WTC11 (cell line): ENCODE results near the gene NEURL1B. TPM values are rescaled to one million over a fixed set of nuclear protein-coding genes. Genes with fewer than 3 reads are reported as not detected.

Experiments used
- ATAC-seq: fragments of 200-7000 bp; cut with Tn5 transposase; 2 replicates; pipeline ENCODE4 v1.10.0; 2021; ENCODE audit warnings: mild to moderate bottlenecking, moderate library complexity
- CTCF ChIA-PET: fragments of 300-600 bp; sonication (Branson Sonifier 250); formaldehyde crosslinking; loops from one replicate; lab custom pipeline; 2021; ENCODE audit warnings: antibody characterized with exemption; lab: Charles Lee
- POLR2A ChIA-PET: fragments of 350-600 bp; sonication (Branson Sonifier 250); formaldehyde crosslinking; loops from one replicate; lab custom pipeline; 2021; ENCODE audit warnings: antibody characterized with exemption; lab: Charles Lee
- DNase-seq: peaks from one replicate; pipeline ENCODE4 v3.0.0; 2021; ENCODE audit warnings: low spot score
- H3K27ac Mint-ChIP-seq: 2 replicates; pipeline ENCODE4 v1.8.0; 2021; ENCODE audit warnings: mixed read lengths
- H3K27me3 Mint-ChIP-seq: 2 replicates; pipeline ENCODE4 v1.8.0; 2021; ENCODE audit warnings: low read depth, mild to moderate bottlenecking, moderate library complexity, mixed read lengths
- H3K36me3 Mint-ChIP-seq: 2 replicates; pipeline ENCODE4 v1.8.0; 2021; ENCODE audit warnings: mixed read lengths
- H3K4me1 Mint-ChIP-seq: 2 replicates; pipeline ENCODE4 v1.8.0; 2022; ENCODE audit warnings: mixed read lengths
- H3K4me3 Mint-ChIP-seq: 2 replicates; pipeline ENCODE4 v1.8.0; 2021; ENCODE audit warnings: mild to moderate bottlenecking, moderate library complexity, mixed read lengths
- H3K9me3 Mint-ChIP-seq: 2 replicates; pipeline ENCODE4 v1.8.0; 2021; ENCODE audit warnings: mixed read lengths
- CREB1 ChIP-seq: sonication (generic); formaldehyde crosslinking; IDR thresholded peaks from 2 replicates; pipeline ENCODE4 v1.8.0; 2023; ENCODE audit warnings: mild to moderate bottlenecking, missing genetic modification reagents
- CREM ChIP-seq: sonication (generic); formaldehyde crosslinking; IDR thresholded peaks from 2 replicates; pipeline ENCODE4 v1.8.1; 2022; ENCODE audit warnings: mild to moderate bottlenecking, missing genetic modification reagents, moderate library complexity
- ELF4 ChIP-seq: sonication (generic); formaldehyde crosslinking; IDR thresholded peaks from 2 replicates; pipeline ENCODE4 v1.8.1; 2022; ENCODE audit warnings: low read depth, mild to moderate bottlenecking, moderate library complexity, missing genetic modification reagents
- ESRRA ChIP-seq: sonication (generic); formaldehyde crosslinking; IDR thresholded peaks from 2 replicates; pipeline ENCODE4 v1.8.1; 2022; ENCODE audit warnings: mild to moderate bottlenecking, missing genetic modification reagents, borderline replicate concordance
- FOXP1 ChIP-seq: sonication (generic); formaldehyde crosslinking; IDR thresholded peaks from 2 replicates; pipeline ENCODE4 v1.8.0; 2022; ENCODE audit warnings: missing genetic modification reagents, mild to moderate bottlenecking, moderate library complexity, borderline replicate concordance
- FOXP4 ChIP-seq: sonication (generic); formaldehyde crosslinking; IDR thresholded peaks from 2 replicates; pipeline ENCODE4 v1.8.0; 2022; ENCODE audit warnings: mild to moderate bottlenecking, missing genetic modification reagents
- GABPB1 ChIP-seq: sonication (generic); formaldehyde crosslinking; IDR thresholded peaks from 2 replicates; pipeline ENCODE4 v1.8.1; 2023; ENCODE audit warnings: mild to moderate bottlenecking, missing genetic modification reagents
- IRF2 ChIP-seq: sonication (generic); formaldehyde crosslinking; IDR thresholded peaks from 2 replicates; pipeline ENCODE4 v1.8.0; 2022; ENCODE audit warnings: low read depth, missing genetic modification reagents, borderline replicate concordance
- MXD4 ChIP-seq: fragments of 250-450 bp; sonication (Bioruptor Pico); IDR thresholded peaks from 2 replicates; pipeline ENCODE4 v1.8.0; 2021; ENCODE audit warnings: mild to moderate bottlenecking, moderate library complexity, borderline replicate concordance
- NFATC4 ChIP-seq: fragments of 250-450 bp; sonication (Bioruptor Pico); IDR thresholded peaks from 2 replicates; pipeline ENCODE4 v1.9.0; 2021; ENCODE audit warnings: mild to moderate bottlenecking
- NR2C2 ChIP-seq: sonication (generic); formaldehyde crosslinking; IDR thresholded peaks from 2 replicates; pipeline ENCODE4 v1.8.0; 2022; ENCODE audit warnings: mild to moderate bottlenecking, missing genetic modification reagents
- NR3C1 ChIP-seq: sonication (generic); formaldehyde crosslinking; conservative IDR thresholded peaks from 2 replicates; pipeline ENCODE4 v1.8.1; 2023; ENCODE audit warnings: low read depth, mild to moderate bottlenecking, missing genetic modification reagents
- OVOL2 ChIP-seq: fragments of 250-450 bp; sonication (Bioruptor Pico); IDR thresholded peaks from 2 replicates; pipeline ENCODE4 v1.9.0; 2021; ENCODE audit warnings: mild to moderate bottlenecking, borderline replicate concordance
- PRRX2 ChIP-seq: fragments of 250-450 bp; sonication (Bioruptor Pico); IDR thresholded peaks from 2 replicates; pipeline ENCODE4 v1.8.0; 2021; ENCODE audit warnings: mild to moderate bottlenecking
- RORB ChIP-seq: fragments of 250-450 bp; sonication (Bioruptor Pico); IDR thresholded peaks from 2 replicates; pipeline ENCODE4 v1.9.0; 2021; ENCODE audit warnings: mild to moderate bottlenecking
- SMAD4 ChIP-seq: sonication (generic); formaldehyde crosslinking; IDR thresholded peaks from 2 replicates; pipeline ENCODE4 v1.8.0; 2022; ENCODE audit warnings: mild to moderate bottlenecking, missing genetic modification reagents
- SP1 ChIP-seq: sonication (generic); formaldehyde crosslinking; conservative IDR thresholded peaks from 2 replicates; pipeline ENCODE4 v1.8.1; 2022; ENCODE audit warnings: missing genetic modification reagents
- TEAD1 ChIP-seq: sonication (generic); formaldehyde crosslinking; IDR thresholded peaks from 2 replicates; pipeline ENCODE4 v1.8.0; 2022; ENCODE audit warnings: mild to moderate bottlenecking, missing genetic modification reagents
- TEAD4 ChIP-seq: sonication (generic); formaldehyde crosslinking; IDR thresholded peaks from 2 replicates; pipeline ENCODE4 v1.8.0; 2022; ENCODE audit warnings: mild to moderate bottlenecking, missing genetic modification reagents
- ZBTB43 ChIP-seq: sonication (generic); formaldehyde crosslinking; IDR thresholded peaks from 2 replicates; pipeline ENCODE4 v1.8.1; 2023; ENCODE audit warnings: mild to moderate bottlenecking, missing genetic modification reagents
- ZNF121 ChIP-seq: sonication (generic); formaldehyde crosslinking; IDR thresholded peaks from 2 replicates; pipeline ENCODE4 v1.8.0; 2023; ENCODE audit warnings: missing genetic modification reagents
- ZNF138 ChIP-seq: sonication (generic); formaldehyde crosslinking; conservative IDR thresholded peaks from 2 replicates; pipeline ENCODE4 v1.8.1; 2022; ENCODE audit warnings: mild to moderate bottlenecking, moderate library complexity, missing genetic modification reagents
- ZNF232 ChIP-seq: sonication (generic); formaldehyde crosslinking; IDR thresholded peaks from 2 replicates; pipeline ENCODE4 v1.8.0; 2022; ENCODE audit warnings: mild to moderate bottlenecking, missing genetic modification reagents
- ZNF263 ChIP-seq: sonication (generic); formaldehyde crosslinking; IDR thresholded peaks from 2 replicates; pipeline ENCODE4 v1.8.1; 2022; ENCODE audit warnings: low read depth, mild to moderate bottlenecking, moderate library complexity, missing genetic modification reagents
- ZNF396 ChIP-seq: fragments of 250-450 bp; sonication (Bioruptor Pico); IDR thresholded peaks from 2 replicates; pipeline ENCODE4 v1.8.0; 2021; ENCODE audit warnings: mild to moderate bottlenecking, moderate library complexity, borderline replicate concordance
- ZNF423 ChIP-seq: fragments of 250-450 bp; sonication (Bioruptor Pico); IDR thresholded peaks from 2 replicates; pipeline ENCODE4 v2.1.2; 2022; ENCODE audit warnings: mild to moderate bottlenecking, moderate library complexity
- ZNF532 ChIP-seq: fragments of 250-450 bp; sonication (Bioruptor Pico); IDR thresholded peaks from 2 replicates; pipeline ENCODE4 v1.9.0; 2021; ENCODE audit warnings: mild to moderate bottlenecking, borderline replicate concordance
- ZNF671 ChIP-seq: fragments of 250-450 bp; sonication (Bioruptor Pico); IDR thresholded peaks from 2 replicates; pipeline ENCODE4 v1.8.0; 2021; ENCODE audit warnings: mild to moderate bottlenecking
- total RNA-seq: library from RNA; stranded (reverse); gene quantifications from 3 replicates; pipeline ENCODE4 v1.2.3, GENCODE V29; 2021
- TF ChIP-seq, protein P1 (sequence below): sonication (generic); formaldehyde crosslinking; IDR thresholded peaks from 2 replicates; pipeline ENCODE4 v1.8.1; 2022; ENCODE audit warnings: low read depth, mild to moderate bottlenecking, moderate library complexity, missing genetic modification reagents, borderline replicate concordance

NEURL1B gene
- total RNA-seq, 1 experiment from 2014 or later = 9.8 TPM

GRCh38 chr5:172630986-172631385 is 10.1 kb upstream of the NEURL1B start:
- Mint-ChIP-seq H3K27me3 (no peaks in the 10 kb centered on the region; the same call in 1 of the 2 replicates), H3K36me3 (no peaks in the 10 kb centered on the region), H3K9me3 (0 out of 2 replicates have a peak, but pooled peaks cover 3% of the 10 kb centered on the region), H3K4me3 (no peak overlapping the region), H3K4me1 (peaks cover 43% of the 10 kb centered on the region), H3K27ac (no peak overlapping the region)
- POLR2A ChIA-PET = no interaction called here
- no peak for TF ChIP-seq SMAD4 (CRISPR knock-in tag)
- no peak for TF ChIP-seq ELF4
- no peak for TF ChIP-seq GABPB1
- TF ChIP-seq MXD4 (CRISPR knock-in tag) = no peak
- no peak for TF ChIP-seq IRF2 (CRISPR knock-in tag)
- no peak for TF ChIP-seq NFATC4
- no peak for TF ChIP-seq CREM
- TF ChIP-seq NR2C2 (CRISPR knock-in tag) = no peak
- TF ChIP-seq NR3C1 (CRISPR knock-in tag) = no peak
- TF ChIP-seq ZBTB43 = no peak
- no peak for TF ChIP-seq CREB1 (CRISPR knock-in tag)
- no peak for TF ChIP-seq TEAD4 (CRISPR knock-in tag)
- no peak for TF ChIP-seq ZNF396 (CRISPR knock-in tag)
- TF ChIP-seq PRRX2 (CRISPR knock-in tag) = no peak
- no peak for TF ChIP-seq TEAD1 (CRISPR knock-in tag)
- no peak for TF ChIP-seq ZNF532 (CRISPR knock-in tag)
- no peak for TF ChIP-seq SP1 (CRISPR knock-in tag)
- TF ChIP-seq ESRRA (CRISPR knock-in tag) = no peak
- ATAC-seq (no peak), DNase-seq (no peak)
- CTCF ChIA-PET = interaction anchor here (1.1 kb wide), 1 partner anchor 67 kb away, joined by 3 read pairs; no protein-coding TSS in a partner anchor

GRCh38 chr5:172632346-172633092 is 8.5 kb upstream of the NEURL1B start:
- no peak overlapping the region for H3K4me3 Mint-ChIP-seq
- no peaks in the 10 kb centered on the region; the same call in 1 of the 2 replicates for H3K27me3 Mint-ChIP-seq
- ATAC-seq (no peak), DNase-seq (no peak)
- no peak overlapping the region for H3K27ac Mint-ChIP-seq
- H3K36me3 Mint-ChIP-seq = no peaks in the 10 kb centered on the region
- H3K9me3 Mint-ChIP-seq = 0 out of 2 replicates have a peak, but pooled peaks cover 3% of the 10 kb centered on the region
- CTCF ChIA-PET = no interaction called here
- peaks cover 32% of the 10 kb centered on the region for H3K4me1 Mint-ChIP-seq
- POLR2A ChIA-PET = no interaction called here
- TF ChIP-seq FOXP1 (CRISPR knock-in tag) = no peak
- no peak for TF ChIP-seq FOXP4 (CRISPR knock-in tag)
- no peak for TF ChIP-seq ZNF121 (CRISPR knock-in tag)
- TF ChIP-seq PRRX2 (CRISPR knock-in tag) = no peak
- TF ChIP-seq ZNF232 = no peak
- no peak for TF ChIP-seq RORB
- no peak for TF ChIP-seq ESRRA (CRISPR knock-in tag)
- no peak for TF ChIP-seq ZNF671
- TF ChIP-seq ZNF423 (CRISPR knock-in tag) = no peak
- TF ChIP-seq ZNF138 (CRISPR knock-in tag) = no peak
- no peak for TF ChIP-seq SMAD4 (CRISPR knock-in tag)
- TF ChIP-seq OVOL2 (CRISPR knock-in tag) = no peak
- TF ChIP-seq, protein P1, sequence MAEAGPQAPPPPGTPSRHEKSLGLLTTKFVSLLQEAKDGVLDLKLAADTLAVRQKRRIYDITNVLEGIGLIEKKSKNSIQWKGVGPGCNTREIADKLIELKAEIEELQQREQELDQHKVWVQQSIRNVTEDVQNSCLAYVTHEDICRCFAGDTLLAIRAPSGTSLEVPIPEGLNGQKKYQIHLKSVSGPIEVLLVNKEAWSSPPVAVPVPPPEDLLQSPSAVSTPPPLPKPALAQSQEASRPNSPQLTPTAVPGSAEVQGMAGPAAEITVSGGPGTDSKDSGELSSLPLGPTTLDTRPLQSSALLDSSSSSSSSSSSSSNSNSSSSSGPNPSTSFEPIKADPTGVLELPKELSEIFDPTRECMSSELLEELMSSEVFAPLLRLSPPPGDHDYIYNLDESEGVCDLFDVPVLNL = no peak
- TF ChIP-seq ZNF263 (CRISPR knock-in tag) = no peak
